GOT3 (cell line): Measurements from ENCODE around the gene SYT12.

Experiments
- DNase-seq: peaks from one replicate; lab custom pipeline; 2025; ENCODE audit warnings: mixed read lengths; lab: John Stamatoyannopoulos, UW

SYT12 gene

GRCh38 chr11:67055812-67056211 lies 32.9 kb downstream of the SYT12 start:
- DNase-seq: no peak

GRCh38 chr11:67056267-67057204 lies 33.6 kb downstream of the SYT12 start, which contains the start of gene RHOD:
Gene RHOD, plus strand, starts transcription at chr11:67056847. Its CDS starts 56 bp downstream, at chr11:67056903.
- no peak for DNase-seq

GRCh38 chr11:67057205-67057672 lies 34.3 kb downstream of the SYT12 start:
- no peak for DNase-seq

GRCh38 chr11:67058506-67058905 lies 35.6 kb downstream of the SYT12 start:
- DNase-seq: no peak

- DNase-seq: no peak
These were observed 36.7 kb downstream of the SYT12 start for GRCh38 chr11:67059671-67060070.

GRCh38 chr11:67060111-67060522 lies 37.2 kb downstream of the SYT12 start:
- DNase-seq: no peak

- DNase-seq: no peak
These were observed 39.8 kb downstream of the SYT12 start for GRCh38 chr11:67062526-67063373.

GRCh38 chr11:67066333-67066709 lies 43.4 kb downstream of the SYT12 start:
- DNase-seq: no peak

- DNase-seq: no peak
These were observed 48.7 kb downstream of the SYT12 start for GRCh38 chr11:67071420-67072284.

- DNase-seq: no peak
These were observed 49.4 kb downstream of the SYT12 start for GRCh38 chr11:67072295-67072694.

- no peak for DNase-seq
These were observed 51.0 kb downstream of the SYT12 start for GRCh38 chr11:67073908-67074307.

- DNase-seq: no peak
These were observed 53.3 kb downstream of the SYT12 start for GRCh38 chr11:67076202-67076601.

- no peak for DNase-seq
These were observed 56.3 kb downstream of the SYT12 start for GRCh38 chr11:67079065-67079705.

GRCh38 chr11:67082071-67082791 lies 59.3 kb downstream of the SYT12 start:
- DNase-seq: no peak

GRCh38 chr11:67083786-67084366 lies 60.9 kb downstream of the SYT12 start:
- DNase-seq: no peak

GRCh38 chr11:67085617-67086016 lies 62.7 kb downstream of the SYT12 start:
- DNase-seq: no peak

GRCh38 chr11:67090717-67091116 lies 67.8 kb downstream of the SYT12 start:
- DNase-seq: no peak

GRCh38 chr11:67095214-67095507 lies 72.2 kb downstream of the SYT12 start:
- DNase-seq: no peak

- no peak for DNase-seq
These were observed 76.0 kb downstream of the SYT12 start for GRCh38 chr11:67098799-67099429.

- DNase-seq: no peak
These were observed 76.9 kb downstream of the SYT12 start for GRCh38 chr11:67099831-67100324.
